NOMO-1 treated with DMSO at 0.1 percent for 48 hours (cell line): ENCODE measurements around the gene LMNA.

ENCODE experiments used
- DNase-seq: peaks from one replicate; lab custom pipeline; 2025; ENCODE audit not compliant: unreplicated experiment; lab: John Stamatoyannopoulos, UW

LMNA gene

DNA sequence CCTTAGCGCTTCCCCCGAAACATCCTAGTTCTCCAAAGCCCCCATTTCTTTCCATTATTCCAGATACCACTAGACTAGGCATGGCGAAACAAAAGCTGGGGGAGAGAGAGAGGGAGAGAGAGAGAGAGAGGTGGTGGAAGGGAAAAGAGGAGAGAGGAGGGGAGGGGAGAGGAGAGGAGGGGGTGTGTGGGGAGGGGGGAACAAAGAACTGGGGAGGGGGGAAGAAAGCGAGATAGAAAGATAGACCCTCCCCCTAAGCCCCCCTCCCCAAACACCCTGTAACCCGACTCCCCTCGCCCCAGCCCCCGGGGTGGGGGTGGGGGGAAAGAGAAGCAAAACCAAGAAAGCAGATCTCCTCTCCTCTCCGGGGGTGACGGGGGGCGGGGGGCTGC, 32.6 kb upstream of the LMNA start:
- DNase-seq = no peak

GRCh38 chr1:156082309-156083091, 32.0 kb upstream of the LMNA start, which contains the start of gene MEX3A:
Gene MEX3A, minus strand, starts transcription at chr1:156082465. Its CDS starts 467 bp downstream, at chr1:156081998.
- peak; percentile 24 for DNase-seq

DNA sequence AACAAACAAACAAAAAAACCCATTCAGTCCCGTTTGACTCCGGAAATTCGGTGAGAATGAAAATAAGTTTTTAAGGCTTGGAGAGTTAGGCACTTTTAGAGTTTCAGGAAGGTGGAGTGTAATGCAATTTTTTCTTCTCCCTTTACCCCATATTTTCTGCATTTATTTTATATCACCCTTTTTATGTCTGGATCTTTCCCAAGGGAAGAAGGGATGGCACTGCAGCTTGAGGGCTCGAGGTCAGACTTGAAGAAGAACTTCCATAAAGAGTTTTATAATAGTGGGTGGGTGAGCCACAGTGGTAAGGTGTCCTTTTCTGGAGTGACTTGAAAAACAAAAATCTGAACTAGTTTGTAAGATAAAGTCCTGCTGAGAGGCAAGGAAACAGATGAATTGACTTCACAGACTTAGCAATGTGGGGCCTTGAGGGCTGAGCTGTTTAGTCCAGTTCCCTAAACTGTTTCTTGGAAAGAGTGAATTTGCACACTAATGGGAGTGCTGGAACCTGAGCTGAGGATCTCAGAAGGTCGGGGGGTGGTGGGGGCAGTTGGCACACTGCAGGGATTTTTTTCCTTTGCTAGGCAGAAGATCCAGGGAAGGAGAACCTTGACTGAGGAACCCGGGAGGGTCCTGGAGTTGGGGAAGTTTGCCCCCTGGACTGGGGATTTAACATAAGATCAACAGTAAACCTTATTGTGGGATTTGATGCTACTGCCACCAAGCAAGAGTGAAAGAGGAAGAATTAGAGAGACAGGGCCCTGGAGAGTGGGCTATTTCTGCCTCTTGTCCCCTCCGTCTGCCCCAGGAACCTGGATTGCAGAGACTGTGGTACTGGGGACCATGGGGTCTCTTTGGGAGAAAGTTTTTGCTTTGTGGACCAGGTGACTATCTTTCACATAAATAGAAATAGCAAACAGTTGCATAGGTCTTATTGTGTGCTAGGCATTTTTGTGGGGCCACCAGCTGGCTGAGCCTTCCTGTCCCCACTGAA, 30.4 kb upstream of the LMNA start:
- DNase-seq = no peak

DNA sequence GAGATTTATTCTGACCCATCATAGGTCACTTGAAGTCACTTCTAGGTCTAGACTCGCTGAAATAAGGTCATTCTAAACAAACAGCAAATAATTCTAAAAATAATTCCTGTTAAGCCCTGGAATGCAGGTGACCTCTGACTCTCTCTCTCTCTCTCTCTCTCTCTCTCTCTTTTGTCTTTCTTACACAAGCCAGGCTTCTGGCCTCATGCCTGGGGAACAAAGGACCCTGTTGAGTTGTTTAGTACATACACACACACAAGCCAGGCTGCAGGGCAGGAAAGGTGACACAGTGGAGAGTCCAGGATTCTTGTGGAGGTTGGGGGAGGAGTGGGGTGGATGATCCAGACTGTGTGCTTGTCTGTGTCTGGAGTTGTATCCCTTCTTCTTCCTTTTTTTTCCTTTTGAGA, 28.3 kb upstream of the LMNA start:
- no peak for DNase-seq

GRCh38 chr1:156089704-156090103, 24.8 kb upstream of the LMNA start:
- no peak for DNase-seq

DNA sequence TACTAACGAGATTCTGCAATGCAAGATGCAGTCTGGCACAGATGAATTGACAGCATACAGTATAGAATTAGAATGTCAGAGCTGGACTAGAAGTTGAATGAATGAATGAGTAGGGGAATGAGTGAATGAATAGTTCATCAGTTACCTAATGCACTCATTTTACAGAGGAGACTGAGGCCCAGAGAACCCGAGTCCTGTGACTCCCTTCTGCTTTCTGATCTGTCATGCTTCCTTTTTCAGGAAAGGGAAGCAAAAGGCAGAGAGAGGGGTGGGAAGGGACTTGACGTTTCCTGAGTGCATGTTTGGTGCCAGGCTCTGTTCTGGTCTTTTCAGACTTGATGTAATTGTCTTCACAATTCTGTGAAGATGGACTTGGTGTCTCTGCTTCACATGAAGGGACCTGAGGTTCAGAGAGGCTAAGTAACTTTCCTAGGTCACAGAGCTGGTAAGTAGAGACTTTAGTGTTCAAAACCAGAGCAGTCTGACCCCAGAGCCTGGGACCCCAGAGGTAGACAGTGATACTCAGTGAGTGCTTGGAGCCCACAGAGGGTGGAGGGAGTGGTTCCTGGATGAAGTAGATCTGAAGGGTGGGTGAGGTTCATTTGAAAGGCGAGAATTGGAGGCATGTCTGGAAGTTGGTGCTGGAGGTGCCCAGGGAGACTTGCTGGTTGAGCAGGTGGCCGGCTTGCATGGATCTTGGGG, 24.2 kb upstream of the LMNA start:
- DNase-seq = no peak

DNA sequence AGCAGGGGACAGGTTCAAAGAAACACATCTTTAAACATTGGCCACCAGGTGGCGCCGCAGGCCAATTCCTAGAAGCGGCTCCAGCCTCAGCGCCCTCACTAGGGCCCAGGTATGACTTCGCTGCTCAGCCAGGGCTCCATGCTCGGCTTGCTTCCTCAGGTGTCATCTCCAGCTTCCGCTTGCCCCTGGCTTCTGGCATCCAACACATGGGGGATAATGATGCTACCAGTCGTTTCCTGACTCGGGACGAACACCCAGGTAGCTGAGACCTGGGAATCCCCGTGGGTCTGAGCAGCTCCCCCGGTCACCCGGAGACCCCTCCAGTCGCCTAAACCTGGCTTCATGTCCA, 23.7 kb upstream of the LMNA start:
- peak; percentile 73 for DNase-seq

GRCh38 chr1:156091610-156092009, 22.9 kb upstream of the LMNA start:
- DNase-seq = no peak

GRCh38 chr1:156095906-156096508, 18.5 kb upstream of the LMNA start:
- no peak for DNase-seq

- peak; percentile 94 for DNase-seq
These were observed 17.7 kb upstream of the LMNA start for GRCh38 chr1:156096640-156097391.

GRCh38 chr1:156097499-156098178, 16.9 kb upstream of the LMNA start:
- no peak for DNase-seq

GRCh38 chr1:156098784-156099183, 15.7 kb upstream of the LMNA start:
- DNase-seq = no peak

DNA sequence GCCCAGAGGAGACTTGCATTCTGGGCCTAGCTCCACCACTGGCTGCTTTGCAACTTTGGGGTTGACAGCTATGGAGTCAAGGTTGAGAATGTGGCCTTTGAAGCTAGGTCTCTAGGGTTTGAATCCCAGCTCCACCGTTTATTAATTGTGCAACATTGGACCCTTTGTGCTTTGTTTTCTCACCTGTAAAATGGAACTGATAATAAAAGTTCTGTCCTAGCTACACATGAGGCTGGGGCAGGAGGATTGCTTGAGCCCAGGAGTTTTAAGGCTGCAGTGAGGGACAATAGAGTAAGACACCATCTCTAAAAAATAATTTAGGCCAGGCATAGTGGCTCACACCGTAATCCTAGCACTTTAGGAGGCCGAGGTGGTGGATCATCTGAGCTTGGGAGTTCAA, 15.2 kb upstream of the LMNA start:
- DNase-seq = no peak

DNA sequence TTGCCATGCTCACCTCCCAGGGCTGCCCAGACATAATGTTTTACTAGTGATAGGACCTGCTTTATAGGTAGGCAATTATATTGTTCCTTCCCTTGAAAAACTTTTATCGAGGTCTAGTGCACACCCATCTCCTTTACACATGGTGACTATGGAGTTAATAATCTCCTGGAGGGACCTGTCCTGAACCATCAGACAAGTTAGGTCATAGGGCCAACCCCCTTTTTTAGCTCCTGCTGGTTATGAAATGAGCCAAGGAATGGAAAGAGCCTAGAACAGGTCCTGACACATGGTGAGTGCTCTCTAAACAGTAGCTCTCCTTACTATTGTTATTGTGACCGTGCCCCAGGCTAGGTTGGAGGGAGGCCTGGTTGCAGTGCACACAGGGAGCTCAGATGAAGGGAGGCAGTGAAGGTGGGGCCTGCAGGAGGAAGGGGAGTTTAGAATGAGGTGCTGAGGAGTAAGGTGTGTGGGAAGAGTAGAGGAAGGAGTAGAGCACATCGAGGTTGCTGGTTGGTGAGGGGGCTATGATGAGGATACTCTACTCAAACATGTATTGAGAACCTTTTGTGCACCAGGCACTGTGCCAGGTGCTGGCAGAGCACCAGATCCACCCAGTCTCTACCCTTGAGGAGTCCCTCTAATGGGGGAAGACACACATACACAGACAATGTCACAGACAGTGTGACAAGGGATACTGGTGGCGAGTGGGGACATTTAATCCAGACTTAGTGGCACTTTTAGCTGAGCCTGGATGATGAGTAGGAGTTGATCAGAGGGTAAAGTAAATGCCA, 14.1 kb upstream of the LMNA start:
- DNase-seq = no peak

GRCh38 chr1:156101880-156102279, 12.6 kb upstream of the LMNA start:
- DNase-seq = no peak

GRCh38 chr1:156102633-156103511, 11.6 kb upstream of the LMNA start:
- DNase-seq = peak; percentile 31

DNA sequence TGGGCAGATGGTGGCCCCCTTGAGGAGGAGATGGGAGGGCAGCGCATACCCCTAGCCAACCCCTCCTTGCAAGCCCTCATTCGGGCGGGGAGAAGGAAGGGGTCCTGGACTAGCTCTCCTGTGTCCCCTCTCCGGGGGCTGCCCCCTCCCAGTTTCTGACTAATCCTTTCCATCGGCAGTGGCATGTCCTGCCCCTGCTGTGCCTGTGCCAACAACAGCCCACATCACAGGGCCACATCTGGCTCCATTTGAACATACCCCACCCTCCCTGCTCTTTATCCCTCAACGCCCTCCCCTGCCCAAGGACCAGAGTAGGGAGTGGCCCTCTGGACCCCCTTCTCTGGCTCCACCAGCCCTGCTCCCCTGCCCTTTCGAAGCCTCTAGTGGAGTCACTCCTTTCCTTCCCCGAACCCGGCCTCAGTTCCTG, 11.0 kb upstream of the LMNA start:
- no peak for DNase-seq
